ENCODE data around the gene CSNK1G3.

CSNK1G3 gene

GRCh38 chr5:123585871-123586270 lies 73.9 kb downstream of the CSNK1G3 start:
- no peak overlapping the region for H3K4me3 ChIP-seq (ENCODE audit: low read length)
- TF ChIP-seq, protein P1, sequence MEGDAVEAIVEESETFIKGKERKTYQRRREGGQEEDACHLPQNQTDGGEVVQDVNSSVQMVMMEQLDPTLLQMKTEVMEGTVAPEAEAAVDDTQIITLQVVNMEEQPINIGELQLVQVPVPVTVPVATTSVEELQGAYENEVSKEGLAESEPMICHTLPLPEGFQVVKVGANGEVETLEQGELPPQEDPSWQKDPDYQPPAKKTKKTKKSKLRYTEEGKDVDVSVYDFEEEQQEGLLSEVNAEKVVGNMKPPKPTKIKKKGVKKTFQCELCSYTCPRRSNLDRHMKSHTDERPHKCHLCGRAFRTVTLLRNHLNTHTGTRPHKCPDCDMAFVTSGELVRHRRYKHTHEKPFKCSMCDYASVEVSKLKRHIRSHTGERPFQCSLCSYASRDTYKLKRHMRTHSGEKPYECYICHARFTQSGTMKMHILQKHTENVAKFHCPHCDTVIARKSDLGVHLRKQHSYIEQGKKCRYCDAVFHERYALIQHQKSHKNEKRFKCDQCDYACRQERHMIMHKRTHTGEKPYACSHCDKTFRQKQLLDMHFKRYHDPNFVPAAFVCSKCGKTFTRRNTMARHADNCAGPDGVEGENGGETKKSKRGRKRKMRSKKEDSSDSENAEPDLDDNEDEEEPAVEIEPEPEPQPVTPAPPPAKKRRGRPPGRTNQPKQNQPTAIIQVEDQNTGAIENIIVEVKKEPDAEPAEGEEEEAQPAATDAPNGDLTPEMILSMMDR (conservative IDR thresholded peaks at IDR 0.05; ENCODE audit: low read length), result no peak
- DNase-seq (ENCODE audit: low read depth), result no peak

DNA sequence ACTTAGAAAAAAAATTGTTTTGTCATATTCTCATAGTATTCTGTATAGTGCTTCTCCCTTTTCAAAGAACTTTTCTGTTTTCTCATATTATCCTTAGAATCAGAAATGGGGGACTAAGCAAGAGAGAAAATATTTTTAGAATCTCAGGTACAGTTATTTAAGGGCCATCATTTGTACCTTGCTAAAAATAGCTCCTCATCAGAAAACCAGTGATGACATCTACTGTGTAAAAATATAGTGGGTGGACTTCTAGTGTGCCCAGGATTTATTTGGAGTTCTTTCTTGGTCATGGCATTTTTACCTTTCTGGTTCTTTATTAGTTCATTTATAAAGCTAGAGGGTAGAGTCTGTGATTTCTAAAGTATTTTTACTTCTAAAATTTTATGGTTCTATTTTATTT lies 82.5 kb downstream of the CSNK1G3 start:
- no peak for DNase-seq (ENCODE audit: low read depth)
- no peak overlapping the region for H3K4me3 ChIP-seq (ENCODE audit: low read length)
- TF ChIP-seq, protein P1 (conservative IDR thresholded peaks at IDR 0.05; ENCODE audit: low read length), result no peak

DNA sequence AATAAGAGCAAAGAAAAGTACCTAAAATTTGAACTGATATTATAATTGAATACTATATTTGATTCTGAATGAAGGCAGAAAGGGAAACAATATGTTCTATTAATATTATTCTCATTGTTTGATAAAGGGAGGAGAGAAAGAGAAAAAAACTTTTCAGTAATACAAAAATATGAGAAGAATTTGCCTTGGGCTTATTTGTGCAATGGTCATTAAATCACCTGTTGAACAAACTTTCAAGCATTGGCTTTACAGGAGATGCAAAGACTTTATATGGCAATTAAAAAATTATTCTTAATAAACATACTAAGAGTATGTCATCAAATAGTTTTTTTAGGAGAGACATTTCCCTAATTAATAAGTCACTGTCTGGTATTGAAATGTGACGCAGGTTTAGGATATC lies 85.0 kb downstream of the CSNK1G3 start:
- no peak overlapping the region for H3K4me3 ChIP-seq (ENCODE audit: low read length)
- TF ChIP-seq, protein P1 (conservative IDR thresholded peaks at IDR 0.05; ENCODE audit: low read length), result no peak
- no peak for DNase-seq (ENCODE audit: low read depth)

DNA sequence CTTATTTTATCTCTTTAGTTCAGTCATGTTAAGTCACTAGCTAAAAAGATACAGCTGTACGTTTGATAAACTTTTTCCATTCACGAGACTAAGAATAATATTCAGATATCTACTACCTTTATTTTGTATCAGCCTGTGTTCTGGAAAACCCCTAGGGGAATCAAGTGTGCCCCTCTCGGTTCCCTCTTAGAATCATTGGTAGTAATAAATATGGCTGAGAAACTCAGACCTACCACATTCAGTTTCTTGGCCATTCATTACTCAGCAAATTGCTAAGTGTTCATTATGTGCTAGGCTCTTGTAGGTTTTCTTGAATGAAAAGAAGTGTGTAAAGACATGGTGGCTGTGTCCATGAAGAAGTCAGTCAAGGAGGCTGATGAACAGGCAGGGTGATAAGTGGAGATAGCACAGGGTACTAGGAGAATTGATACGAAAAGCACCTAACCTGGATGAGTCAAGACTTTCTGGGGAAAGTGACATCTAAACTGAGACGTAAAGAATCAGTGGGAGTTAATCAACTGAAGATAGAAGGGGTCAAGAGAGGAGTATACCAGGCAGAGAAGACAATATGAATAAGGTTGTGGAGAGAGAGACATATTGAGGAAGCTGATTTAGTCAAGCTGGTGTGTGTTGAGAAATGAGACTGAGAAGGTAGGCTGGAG lies 86.2 kb downstream of the CSNK1G3 start:
- H3K4me3 ChIP-seq (ENCODE audit: low read length), result no peak overlapping the region
- no peak for DNase-seq (ENCODE audit: low read depth)
- TF ChIP-seq, protein P1 (conservative IDR thresholded peaks at IDR 0.05; ENCODE audit: low read length), result no peak

DNA sequence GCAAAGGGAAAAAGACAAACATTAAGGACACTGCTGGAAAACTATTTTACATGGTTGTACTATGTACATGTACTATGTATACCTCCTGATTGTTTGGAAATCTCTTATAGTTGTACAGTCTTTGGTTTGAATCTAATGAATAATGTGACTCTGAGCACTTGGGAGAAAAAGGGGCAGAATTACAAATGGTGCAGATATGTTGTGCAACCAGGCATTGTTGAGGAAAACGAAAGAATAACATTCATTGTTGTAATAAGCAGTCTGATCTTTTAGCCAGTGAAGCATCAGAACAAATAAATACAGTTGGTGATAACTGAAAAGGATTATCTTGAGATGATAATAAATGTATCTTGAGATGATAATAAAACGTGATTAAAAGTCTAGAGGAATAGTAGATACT lies 87.2 kb downstream of the CSNK1G3 start:
- TF ChIP-seq, protein P1 (conservative IDR thresholded peaks at IDR 0.05; ENCODE audit: low read length), result no peak

GRCh38 chr5:123601610-123602009 lies 89.6 kb downstream of the CSNK1G3 start:
- TF ChIP-seq, protein P1 (conservative IDR thresholded peaks at IDR 0.05; ENCODE audit: low read length), result no peak
- no peak overlapping the region for H3K4me3 ChIP-seq (ENCODE audit: low read length)
- no peak for DNase-seq (ENCODE audit: low read depth)

More for the DNA sequence above, 87.2 kb downstream of the CSNK1G3 start:
- H3K4me3 ChIP-seq (ENCODE audit: low read length), result no peak overlapping the region
- no peak for DNase-seq (ENCODE audit: low read depth)

GRCh38 chr5:123605822-123606221 lies 93.8 kb downstream of the CSNK1G3 start:
- TF ChIP-seq, protein P1 (conservative IDR thresholded peaks at IDR 0.05; ENCODE audit: low read length), result no peak
- DNase-seq (ENCODE audit: low read depth), result no peak
- H3K4me3 ChIP-seq (ENCODE audit: low read length), result no peak overlapping the region
